GM12878 (cell line): ENCODE results near the gene OR7C2. TPM values are rescaled to one million over a fixed set of nuclear protein-coding genes. Genes with fewer than 3 reads are reported as not detected.

Experiments used
- ATAC-seq: fragments of 200-7000 bp; cut with Tn5 transposase; 3 replicates; pipeline ENCODE4 v1.9.1; 2020; ENCODE audit warnings: mild to moderate bottlenecking, moderate library complexity
- BruUV-seq: library from RNA; stranded (reverse); fragments of 400-500 nt; replicated peaks from 2 replicates; lab custom pipeline; 2021; lab: Mats Ljungman, UMichigan
- CTCF ChIA-PET: fragments of 300-600 bp; sonication (Branson Sonifier 250); formaldehyde crosslinking; extraction: SDS; loops from one replicate; lab custom pipeline; 2021; ENCODE audit warnings: inconsistent platforms; lab: Yijun Ruan, JAX
- POLR2A ChIA-PET: fragments of 350-600 bp; formaldehyde crosslinking; extraction: SDS; loops from one replicate; lab custom pipeline; 2021; ENCODE audit warnings: inconsistent platforms; lab: Charles Lee
- RAD21 ChIA-PET: fragments of 300-600 bp; sonication (Branson Sonifier 250); formaldehyde crosslinking; loops from one replicate; lab custom pipeline; 2023; ENCODE audit warnings: antibody characterized with exemption; ENCODE audit not compliant: unreplicated experiment; lab: Charles Lee
- SMC1A ChIA-PET: fragments of 300-600 bp; sonication (Branson Sonifier 250); formaldehyde crosslinking; loops from one replicate; lab custom pipeline; 2023; ENCODE audit not compliant: unreplicated experiment, uncharacterized antibody; lab: Charles Lee
- DNase-seq: peaks from one replicate; pipeline ENCODE4 v3.0.0-alpha.2; 2011; ENCODE audit warnings: low read depth, low spot score
- FAIRE-seq: peaks from 3 replicates; lab custom pipeline; 2011; peaks lifted over from hg19 to GRCh38; lab: Jason Lieb, UNC
- H2AFZ ChIP-seq: 2 replicates; pipeline ENCODE4 v1.6.0; 2011; ENCODE audit warnings: low read depth, low read length, control low read depth; ENCODE audit not compliant: control insufficient read depth
- H3K27ac ChIP-seq: 2 replicates; pipeline ENCODE4 v1.5.1; 2011; ENCODE audit warnings: control low read depth; ENCODE audit not compliant: control insufficient read depth, insufficient read depth
- H3K27me3 ChIP-seq, 2 experiments: replicated peaks in 1 of 2; 2 replicates each; pipeline versions ENCODE4 v1.6.0 to v1.6.1; 2011; ENCODE audit warnings: low read length in 1 of 2; ENCODE audit not compliant: control insufficient read depth in 2 of 2, insufficient read depth in 2 of 2
- H3K36me3 ChIP-seq, 2 experiments: 2 replicates each; pipeline ENCODE4 v1.5.1; 2011; ENCODE audit warnings: low read length in 1 of 2; ENCODE audit not compliant: control insufficient read depth in 2 of 2, insufficient read depth in 2 of 2
- H3K4me1 ChIP-seq: 2 replicates; pipeline ENCODE4 v1.6.1; 2011; ENCODE audit warnings: mild to moderate bottlenecking, low read length, moderate library complexity, mixed read lengths; ENCODE audit not compliant: control insufficient read depth, insufficient read depth
- H3K4me2 ChIP-seq: 2 replicates; pipeline ENCODE4 v1.6.0; 2011; ENCODE audit warnings: control low read depth; ENCODE audit not compliant: control insufficient read depth, insufficient read depth
- H3K4me3 ChIP-seq: fragments of 200-600 bp; sonication (generic); 2 replicates; pipeline ENCODE4 v1.5.1; 2016
- H3K79me2 ChIP-seq: 2 replicates; pipeline ENCODE4 v1.6.0; 2011; ENCODE audit warnings: low read length; ENCODE audit not compliant: control insufficient read depth, insufficient read depth
- H3K9ac ChIP-seq: 2 replicates; pipeline ENCODE4 v1.8.0; 2011; ENCODE audit warnings: low read length, control low read depth, mixed read lengths; ENCODE audit not compliant: control insufficient read depth, insufficient read depth
- H3K9me3 ChIP-seq: replicated peaks from 3 replicates; pipeline ENCODE4 v1.5.1; 2011; ENCODE audit warnings: mild to moderate bottlenecking, low read length; ENCODE audit not compliant: control insufficient read depth, insufficient read depth
- H4K20me1 ChIP-seq: 2 replicates; pipeline ENCODE4 v1.6.0; 2011; ENCODE audit not compliant: control insufficient read depth, insufficient read depth
- CEBPB ChIP-seq, 2 experiments: fragments of 150-350 bp in 1 of 2; IDR thresholded peaks; 2 replicates each; pipeline ENCODE4 v1.6.1; 2012 to 2014; ENCODE audit warnings: low read depth in 2 of 2, low read length in 2 of 2, borderline replicate concordance in 1 of 2, inconsistent platforms in 1 of 2
- CUX1 ChIP-seq: IDR thresholded peaks from 2 replicates; pipeline ENCODE4 v1.6.1; 2012; ENCODE audit warnings: improper control_type of control experiment, low read depth, low read length; ENCODE audit not compliant: insufficient replicate concordance
- HDAC2 ChIP-seq: fragments of 200-600 bp; sonication (generic); IDR thresholded peaks from 2 replicates; pipeline ENCODE4 v1.6.1; 2017
- IRF4 ChIP-seq: IDR thresholded peaks from 2 replicates; pipeline ENCODE4 v1.6.1; 2011; ENCODE audit warnings: low read depth, low read length
- MAX ChIP-seq: IDR thresholded peaks from 2 replicates; pipeline ENCODE4 v1.6.1; 2012; ENCODE audit warnings: low read depth, low read length, improper control_type of control experiment
- NFIC ChIP-seq: IDR thresholded peaks from 2 replicates; pipeline ENCODE4 v1.6.1; 2012; ENCODE audit warnings: low read depth, mild to moderate bottlenecking, inconsistent platforms, low read length, moderate library complexity
- RBBP5 ChIP-seq: fragments of 200-600 bp; sonication (generic); conservative IDR thresholded peaks from 2 replicates; pipeline ENCODE4 v1.6.1; 2016
- WGBS: methylation state at CpG from one replicate; pipeline ENCODE4 v1.1.6; 2016; ENCODE audit warnings: low lambda C conversion rate; ENCODE audit not compliant: insufficient replicate concordance, insufficient coverage; ENCODE audit errors: missing lambda C conversion rate; 5-methylcytosine and 5-hydroxymethylcytosine counted together
- in situ Hi-C: fragments of 300-500 bp; cut with MboI; formaldehyde crosslinking; loops from 9 replicates; pipeline ENCODE4 v1.14.3; 2018; ENCODE audit warnings: mixed read lengths
- intact Hi-C: fragments of 100-400 bp; cut with micrococcal nuclease; formaldehyde crosslinking; loops from one replicate; pipeline ENCODE4 v1.14.2; 2022; ENCODE audit not compliant: unreplicated experiment
- polyA plus RNA-seq, 11 experiments: library from polyadenylated mRNA; depleted of rRNA in 4 of 11; unstranded in 6 of 11; stranded (reverse) in 5 of 11; fragments of >200 nt; fragmentation: Nextera tagmentation in 4 of 11; fragmentation: Illumina TruSeq in 1 of 11; extraction: Ambion mirVana in 4 of 11; extraction: Trizol in 1 of 11; gene quantifications; 1 replicate in 1 of 11; 2 replicates in 10 of 11; pipeline versions ENCODE4 v1.2.1 to v1.2.3, GENCODE V29; 2011 to 2016; ENCODE audit warnings: inconsistent platforms in 2 of 11, missing spikeins in 2 of 11, low read depth in 1 of 11
- total RNA-seq, 4 experiments: library from RNA; depleted of rRNA in 3 of 4; stranded (reverse); fragments of >200 nt in 3 of 4; fragmentation: Illumina TruSeq in 1 of 4; extraction: Trizol in 1 of 4; gene quantifications; 2 replicates each; pipeline versions ENCODE4 v1.2.1 to v1.2.3, GENCODE V29; 2013 to 2021

The OR7C2 gene
- total and polyA plus RNA-seq, 10 of the 15 experiments (the other 5 are each of a cell fraction or from before 2014, with no cell fraction given) = not detected

GRCh38 chr19:14933506-14933905, 7.8 kb upstream of the OR7C2 start:
- Histone ChIP-seq H3K79me2 (no peaks in the 10 kb centered on the region), H3K4me3 (no peak overlapping the region), H3K9ac (no peak overlapping the region), H3K4me1 (no peaks in the 10 kb centered on the region), H3K27me3 (no peaks in the 10 kb centered on the region), H3K27ac (no peak overlapping the region), H3K36me3 (no peaks in the 10 kb centered on the region), H4K20me1 (no peaks in the 10 kb centered on the region), H2AFZ (no peak overlapping the region), H3K4me2 (no peak overlapping the region), H3K9me3 (no peaks in the 10 kb centered on the region)
- in situ Hi-C loops (no loop called here), intact Hi-C loops (no loop called here)
- 0% methylated on average over 1 of the region's 1 CpG for WGBS
- ChIA-PET RAD21 (no interaction called here), CTCF (no interaction called here), SMC1A (no interaction called here), POLR2A (no interaction called here)
- FAIRE-seq (no peak), ATAC-seq (no peak), DNase-seq (no peak)
- TF ChIP-seq MAX (no peak), RBBP5 (no peak), CUX1 (no peak), CEBPB (IDR thresholded peaks at IDR 0.05; ENCODE audit: borderline replicate concordance in 1 of 2, low read depth in 2 of 2, low read length in 2 of 2) (no peak), HDAC2 (no peak), NFIC (no peak), IRF4 (no peak)
- no TSS peak for BruUV-seq
